NCI-H510A treated with DMSO at 0.1 percent for 48 hours (cell line): ENCODE data around the gene SMAD3.
A peak's percentile ranks its signal among the peaks of the same experiment; 100 is the strongest.
"Not testable (repeated sequence)": the region's sequence is repeated elsewhere in the genome, so short reads cannot be mapped to it uniquely, and the experiment has no call there.

Experiments
- DNase-seq: peaks from one replicate; lab custom pipeline; 2025; lab: John Stamatoyannopoulos, UW

SMAD3 gene

GRCh38 chr15:67110958-67111864 lies 45.8 kb downstream of the SMAD3 start:
- no peak for DNase-seq

GRCh38 chr15:67114046-67114445 lies 48.6 kb downstream of the SMAD3 start:
- DNase-seq: no peak

DNA sequence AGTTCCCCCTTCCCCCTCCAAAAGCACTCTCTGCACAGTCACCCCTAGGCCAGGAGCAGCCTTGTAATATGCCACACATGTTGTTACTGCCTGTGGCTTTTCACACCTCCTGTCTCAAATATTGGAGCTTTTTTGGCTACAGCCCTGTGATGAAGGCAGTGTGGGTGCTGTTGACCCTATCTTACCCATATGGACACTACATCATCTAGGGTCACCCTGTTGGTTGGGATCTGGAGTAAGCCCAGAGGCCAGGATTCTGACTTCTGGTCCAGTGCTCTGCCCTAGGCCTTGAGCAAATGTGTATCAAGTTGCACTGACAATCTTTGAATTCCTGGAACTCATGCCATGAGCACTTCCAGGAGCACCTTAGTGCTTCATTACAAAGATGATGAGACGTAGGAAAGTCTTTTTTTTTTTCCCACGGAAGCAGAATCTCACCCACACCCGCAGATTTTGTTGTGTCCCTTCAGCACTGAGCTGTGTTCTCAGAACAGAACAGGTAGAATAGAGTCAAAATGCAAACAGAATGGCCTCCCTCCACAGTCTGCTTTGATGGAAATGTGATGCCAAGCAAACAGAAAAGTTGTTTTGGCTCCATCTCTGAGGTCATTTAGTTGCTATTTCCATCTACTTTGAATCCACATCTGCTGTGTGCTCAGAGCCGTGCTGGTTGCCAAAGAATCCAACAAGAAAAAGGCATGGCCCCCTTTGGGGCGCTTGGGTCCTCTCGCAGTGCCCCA lies 49.6 kb downstream of the SMAD3 start:
- DNase-seq: peak; percentile 37

DNA sequence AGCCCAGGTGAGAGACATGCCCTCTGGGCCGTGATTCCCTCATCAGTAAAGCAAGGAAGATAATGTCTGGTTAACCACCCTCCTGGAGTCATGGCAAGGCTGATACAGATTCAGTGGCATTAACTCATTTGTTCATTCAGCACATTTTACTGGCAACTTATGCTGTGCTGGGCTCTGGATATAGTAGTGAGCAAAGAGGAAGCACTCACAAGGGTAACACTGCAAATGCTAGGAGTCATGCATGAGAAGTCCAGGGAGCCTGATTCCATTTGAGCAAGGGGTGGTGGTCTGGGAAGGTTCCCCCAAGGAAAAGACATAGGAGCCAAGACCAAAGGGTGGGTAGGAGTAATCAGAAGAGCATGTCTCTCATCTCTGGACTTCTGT lies 50.2 kb downstream of the SMAD3 start:
- no peak for DNase-seq

GRCh38 chr15:67116742-67117141 lies 51.3 kb downstream of the SMAD3 start:
- no peak for DNase-seq

DNA sequence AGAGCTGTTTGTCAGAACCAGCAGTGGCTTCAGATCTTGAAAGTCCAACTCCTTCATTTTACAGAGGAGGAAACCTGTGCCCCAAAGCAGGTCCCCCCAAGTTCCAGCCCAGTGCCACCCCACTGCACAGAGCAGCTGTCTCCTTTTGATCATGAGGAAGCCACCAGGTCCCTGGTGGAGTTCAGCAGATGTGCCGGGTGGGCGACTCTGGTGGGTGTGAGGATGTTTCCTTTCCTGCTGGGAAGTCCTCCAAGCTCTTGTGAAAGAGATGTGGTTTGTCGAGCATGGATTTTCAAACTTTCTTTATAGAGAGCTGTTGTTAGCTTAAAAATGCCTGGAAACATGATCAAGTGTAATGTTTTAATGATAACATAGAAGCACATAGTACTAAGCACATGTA lies 52.0 kb downstream of the SMAD3 start:
- no peak for DNase-seq

- no peak for DNase-seq
Observed at GRCh38 chr15:67118808-67119207, 53.4 kb downstream of the SMAD3 start.

DNA sequence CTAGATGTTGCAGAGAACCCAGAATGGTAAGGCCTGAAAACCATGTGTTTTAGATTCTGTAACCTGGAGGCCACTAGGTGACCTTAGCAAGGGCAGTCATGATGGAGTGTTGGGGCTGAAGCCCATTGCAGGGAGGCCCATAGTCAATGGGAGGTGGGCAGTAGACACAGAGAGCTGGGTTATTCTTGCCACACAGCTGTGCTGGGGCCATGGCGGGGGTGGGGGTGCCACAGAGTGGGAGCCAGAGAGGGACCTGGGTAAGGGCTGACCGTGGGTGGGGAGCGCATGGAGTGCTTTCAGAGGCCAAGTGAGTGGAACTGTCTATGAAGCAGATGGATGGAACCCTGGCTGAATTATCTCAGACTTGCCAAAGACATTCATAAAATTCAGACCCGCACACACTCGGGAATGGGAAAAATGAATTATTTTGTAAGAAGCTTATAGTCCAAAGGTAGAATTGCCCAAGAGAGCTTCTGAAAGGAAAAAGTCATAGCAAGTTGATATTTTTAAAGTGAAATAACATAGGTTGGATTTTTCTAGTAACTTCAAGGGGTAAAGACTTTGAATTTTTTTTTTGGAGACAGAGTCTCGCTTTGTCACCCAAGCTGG lies 53.9 kb downstream of the SMAD3 start:
- no peak for DNase-seq

DNA sequence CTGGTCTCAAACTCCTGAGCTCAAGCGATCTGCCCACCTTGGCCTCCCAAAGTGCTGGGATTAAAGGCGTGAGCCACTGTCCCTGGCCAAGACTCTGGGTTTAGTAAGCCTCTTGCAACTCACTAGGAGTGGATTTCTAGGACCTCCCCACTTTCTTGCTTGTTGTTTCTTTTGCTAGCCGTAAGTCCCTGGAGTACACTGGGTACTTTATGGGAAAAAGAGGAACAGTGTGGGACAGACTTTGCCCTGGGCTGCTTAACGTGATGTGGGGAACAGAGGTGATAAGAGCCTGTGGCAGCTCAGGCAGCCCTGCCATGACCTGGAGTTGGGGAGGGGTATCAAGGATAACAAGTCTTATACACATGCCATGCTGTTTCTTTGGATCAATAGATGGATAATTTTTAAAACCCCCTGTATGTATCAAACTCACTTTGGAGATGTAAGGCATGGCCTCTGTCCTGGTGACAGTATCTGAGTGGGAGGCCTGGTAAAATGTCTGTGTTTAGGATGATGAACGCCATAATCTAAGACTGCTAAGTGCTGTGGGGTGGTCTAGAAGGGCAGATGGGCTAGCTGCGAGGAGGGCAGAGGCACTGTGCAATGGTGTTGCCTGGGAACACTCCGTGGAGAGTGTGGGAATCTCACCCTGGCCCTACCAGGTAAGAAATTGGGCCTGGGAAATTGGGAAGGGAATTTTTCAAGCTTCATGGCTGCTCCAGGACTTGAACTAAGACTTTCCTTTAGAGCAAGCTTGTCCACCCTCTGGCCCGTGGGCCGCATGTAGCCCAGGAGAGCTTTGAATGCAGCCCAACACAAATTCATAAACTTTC lies 54.8 kb downstream of the SMAD3 start:
- DNase-seq: no peak

DNA sequence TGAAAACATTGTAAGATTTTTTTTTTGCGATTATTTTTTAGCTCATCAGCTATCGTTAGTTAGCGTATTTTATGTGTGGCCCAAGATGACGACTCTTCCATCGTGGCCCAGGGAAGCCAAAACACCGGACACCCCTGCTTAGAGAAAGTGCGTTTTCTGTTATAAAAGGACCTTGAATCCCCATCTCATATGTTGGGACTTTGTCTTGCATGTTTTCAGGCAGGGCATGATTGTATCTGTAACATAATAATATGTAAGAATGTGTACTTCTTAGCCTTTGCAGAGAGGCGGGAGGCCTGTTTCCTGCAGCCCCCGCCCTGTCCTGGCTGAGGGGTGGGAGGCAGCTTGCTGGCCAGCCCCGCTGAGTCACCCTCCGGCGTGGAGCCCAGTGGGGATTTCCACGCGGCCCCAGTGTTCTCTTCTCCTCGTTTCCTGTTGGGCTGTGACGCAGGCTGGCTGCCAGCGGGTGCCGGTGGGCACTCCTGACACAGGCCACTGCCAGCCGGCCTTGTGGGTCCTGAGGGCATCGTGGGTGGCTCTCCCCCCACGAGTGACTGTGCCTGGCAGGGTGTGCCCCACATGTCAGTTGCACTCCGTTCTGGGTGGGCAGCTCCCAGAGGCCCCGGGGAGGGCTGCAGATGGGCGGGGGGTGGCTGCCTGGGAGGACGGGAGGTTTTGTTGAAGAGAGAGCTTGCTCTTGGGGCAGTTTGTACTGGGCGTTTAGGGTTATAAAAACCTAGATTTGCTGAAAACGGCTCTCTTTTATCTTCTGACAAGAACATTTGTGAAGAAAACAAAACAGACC lies 55.6 kb downstream of the SMAD3 start:
- no peak for DNase-seq

- no peak for DNase-seq
Observed at GRCh38 chr15:67121644-67122605, 56.5 kb downstream of the SMAD3 start.

- DNase-seq: not testable (repeated sequence)
Observed at GRCh38 chr15:67122816-67123215, 57.4 kb downstream of the SMAD3 start.

- not testable (repeated sequence) for DNase-seq
Observed at GRCh38 chr15:67123291-67123690, 57.9 kb downstream of the SMAD3 start.

GRCh38 chr15:67124111-67124510 lies 58.7 kb downstream of the SMAD3 start:
- no peak for DNase-seq

- DNase-seq: peak; percentile 22
Observed at GRCh38 chr15:67124911-67125588, 59.6 kb downstream of the SMAD3 start.

GRCh38 chr15:67125589-67126502 lies 60.4 kb downstream of the SMAD3 start:
- DNase-seq: peak; percentile 19

DNA sequence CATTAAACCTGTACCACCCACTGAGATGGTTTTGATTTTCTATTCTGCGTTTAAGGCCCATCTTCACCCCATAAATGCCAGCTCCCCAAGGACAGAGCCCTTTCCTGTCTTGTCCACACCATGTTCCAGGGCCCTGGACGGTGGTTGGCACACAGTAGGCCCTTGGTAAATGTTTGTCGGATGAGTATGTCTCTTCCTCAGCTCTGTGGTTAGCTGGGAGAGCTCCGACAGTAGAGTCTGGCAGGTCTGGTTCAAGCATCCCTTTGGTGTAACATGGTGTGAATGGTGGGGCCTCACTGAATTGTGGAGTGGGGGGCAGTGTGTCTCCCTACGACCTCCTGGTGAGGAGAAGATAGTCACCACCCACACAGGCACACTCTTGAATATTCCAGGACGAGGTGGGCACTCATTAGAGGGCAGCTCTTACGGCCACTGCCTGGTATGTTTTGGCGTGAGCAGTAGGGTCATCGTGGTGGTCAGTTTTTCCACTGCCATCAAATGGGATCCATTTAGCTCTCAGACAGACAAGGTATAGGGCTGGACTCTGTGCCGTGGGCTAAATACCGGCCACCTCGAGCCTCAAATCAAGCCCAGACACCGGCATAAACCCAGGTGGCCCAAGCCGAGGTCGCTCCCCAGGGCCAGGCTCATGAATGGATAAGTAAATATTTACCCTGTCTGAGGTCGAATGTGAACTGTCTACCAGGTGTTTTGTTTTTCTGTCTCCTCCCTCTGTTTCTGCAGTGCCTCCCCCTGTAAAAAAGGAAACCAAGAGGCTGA lies 61.3 kb downstream of the SMAD3 start:
- DNase-seq: no peak

DNA sequence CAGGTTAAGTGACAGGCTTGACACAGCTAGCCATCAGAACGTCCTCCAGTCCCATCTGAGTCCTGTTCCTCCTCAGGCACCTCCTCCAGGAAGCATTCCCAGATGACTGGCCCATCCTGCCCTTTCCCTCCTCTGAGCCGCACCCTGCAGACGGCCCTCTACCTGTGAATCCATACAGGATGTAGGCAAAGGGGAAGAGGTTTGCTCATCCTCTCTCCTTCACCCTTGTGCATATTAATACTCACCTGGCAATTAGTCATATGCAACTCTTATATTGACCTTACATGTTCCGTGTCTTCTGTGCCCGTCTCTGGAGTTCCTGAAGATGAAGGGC lies 61.9 kb downstream of the SMAD3 start:
- peak; percentile 71 for DNase-seq
